Stimulated activated CD8-positive, alpha-beta memory T cell treated with anti-CD3 and anti-CD28 coated beads, Interleukin-15, amount 100 ng/mL, for 24 hours (primary cell): ENCODE measurements around the gene TTC28.

Source experiments
- DNase-seq: peaks from one replicate; pipeline ENCODE4 v3.0.0-alpha.2; 2020; ENCODE audit warnings: low read depth

Gene TTC28

DNA sequence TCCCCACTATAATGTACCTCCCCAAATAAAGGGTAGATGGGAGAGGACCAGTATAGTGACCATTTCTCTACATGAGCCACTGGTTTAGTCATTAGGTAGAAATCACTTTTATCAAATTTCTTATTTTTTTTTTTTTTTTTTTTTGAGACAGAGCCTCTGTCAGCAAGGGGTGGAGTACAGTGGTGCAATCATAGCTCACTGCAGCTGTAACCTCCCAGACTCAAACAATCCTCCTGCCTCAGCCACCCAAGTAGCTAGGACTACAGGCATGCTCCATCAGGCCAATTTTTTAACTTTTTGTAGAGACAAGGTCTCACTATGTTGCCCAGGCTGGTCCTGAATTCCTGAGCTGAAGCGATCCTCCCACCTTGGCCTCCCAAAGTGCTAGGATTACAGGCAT, 322.4 kb downstream of the TTC28 start:
- DNase-seq = no peak

DNA sequence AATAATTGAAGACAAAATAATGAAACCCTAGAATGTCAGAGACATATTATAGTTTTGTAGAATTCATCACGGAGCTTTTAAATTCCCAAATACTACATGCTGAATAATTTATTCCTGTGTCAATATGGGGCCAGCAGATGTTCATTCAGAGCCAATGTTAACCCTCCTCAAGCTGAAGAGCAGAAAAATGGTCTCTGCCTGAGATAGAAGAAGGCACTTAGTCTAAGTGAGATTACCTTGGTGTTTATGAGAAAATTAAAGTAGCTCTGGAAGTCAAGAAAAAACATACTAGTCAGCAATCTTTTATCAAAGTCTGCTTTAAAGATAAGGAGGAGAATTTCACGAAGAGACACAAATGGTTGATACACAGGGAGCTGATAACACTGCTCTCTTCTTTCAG, 328.2 kb downstream of the TTC28 start:
- DNase-seq = no peak

DNA sequence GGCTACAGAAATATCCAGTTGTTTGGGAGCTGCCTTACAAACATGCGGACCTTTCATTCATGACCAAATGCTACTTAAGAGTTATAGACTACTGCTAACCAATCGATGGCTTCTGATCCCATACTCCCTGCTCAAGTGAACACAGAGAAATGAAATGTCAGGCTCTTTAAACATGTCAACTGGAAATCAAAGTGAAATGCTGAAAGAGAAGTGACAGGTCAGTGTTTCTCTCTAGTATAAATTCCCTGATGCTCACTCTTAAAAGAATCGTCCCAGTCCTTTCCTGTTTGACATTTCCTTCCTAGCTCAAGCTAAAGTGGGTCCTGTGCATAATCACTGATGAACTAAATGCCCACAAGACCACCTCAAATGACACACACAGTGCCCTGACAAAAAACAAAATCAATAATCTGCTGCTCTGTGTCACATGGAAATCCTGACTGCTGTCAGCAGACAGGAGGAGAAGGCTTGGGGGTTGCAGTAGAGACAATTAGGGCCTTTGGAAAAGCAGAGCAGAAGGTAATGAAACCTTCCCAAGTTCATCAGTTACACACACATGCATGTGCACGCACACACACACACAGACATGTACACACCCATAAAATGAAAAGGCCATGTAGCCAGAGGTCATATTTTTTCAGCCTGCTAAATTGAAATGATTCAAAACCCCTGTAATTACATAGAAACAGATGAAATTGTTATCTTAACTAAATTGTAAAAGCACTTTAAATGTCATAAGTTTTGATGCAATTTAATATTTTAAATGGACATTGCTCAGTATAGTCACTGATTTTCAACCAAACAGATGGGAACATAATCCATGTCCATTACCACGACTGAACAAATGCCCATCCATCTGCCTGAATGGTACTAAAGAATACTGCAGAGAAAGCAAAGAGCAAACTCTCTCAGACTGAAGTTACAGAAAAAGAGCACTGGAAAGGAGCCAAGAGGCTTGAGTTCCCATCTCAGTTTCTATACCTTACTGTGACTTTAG, 330.7 kb downstream of the TTC28 start:
- DNase-seq = no peak

DNA sequence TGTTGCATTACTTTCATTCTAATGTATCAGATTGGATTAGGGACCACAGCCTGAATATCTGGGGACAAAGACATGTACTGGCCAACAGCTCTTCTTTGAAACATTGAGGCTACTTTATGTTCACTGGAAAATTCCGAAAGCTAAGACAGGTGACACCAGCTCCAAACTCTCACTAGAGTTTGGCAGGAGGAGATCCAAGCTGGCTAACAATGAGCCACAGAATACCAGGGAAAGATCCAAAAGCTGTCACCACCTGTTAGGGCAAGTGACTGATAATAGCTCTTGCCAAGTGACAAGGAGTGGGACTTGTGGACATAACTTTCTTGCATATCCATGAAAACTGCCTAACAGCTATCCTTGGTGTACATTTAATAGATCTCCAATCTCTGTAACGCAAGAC, 333.3 kb downstream of the TTC28 start:
- DNase-seq = no peak

DNA sequence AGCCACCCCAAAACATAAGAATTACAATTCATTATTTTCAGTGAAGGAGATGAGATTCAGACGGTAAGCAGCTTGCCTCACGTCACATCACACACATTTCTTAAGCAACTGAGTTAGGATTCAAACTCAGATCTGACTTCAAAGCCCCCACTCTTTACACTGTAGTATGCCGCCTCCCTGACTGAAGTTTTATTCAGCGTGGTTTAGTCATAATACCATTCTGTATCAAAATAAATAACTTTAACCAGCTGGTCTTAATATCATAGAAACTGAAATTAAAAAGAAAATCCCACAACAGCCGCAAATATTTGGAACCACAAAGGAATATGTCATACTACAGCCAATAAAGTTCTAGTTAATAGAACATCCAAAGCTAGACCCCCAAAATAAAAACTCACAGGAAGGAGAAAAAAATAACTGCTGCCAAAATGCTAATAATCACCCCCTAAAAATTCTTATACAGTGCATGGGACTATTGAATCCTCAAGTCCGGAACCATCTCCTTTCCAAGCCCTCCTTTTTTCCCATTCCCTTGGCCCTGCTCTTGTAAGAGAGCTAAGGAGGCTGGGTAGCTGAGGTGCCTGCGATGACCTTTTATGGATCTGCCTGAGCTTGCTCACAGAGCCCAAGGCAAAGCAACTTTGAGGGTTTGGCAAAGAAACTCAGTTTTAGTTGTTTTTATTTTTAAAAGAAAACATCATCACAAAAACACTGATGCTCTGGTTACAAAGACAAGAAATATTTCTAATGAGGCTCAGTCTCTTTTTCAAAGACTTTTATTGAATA, 334.5 kb downstream of the TTC28 start:
- DNase-seq = no peak

DNA sequence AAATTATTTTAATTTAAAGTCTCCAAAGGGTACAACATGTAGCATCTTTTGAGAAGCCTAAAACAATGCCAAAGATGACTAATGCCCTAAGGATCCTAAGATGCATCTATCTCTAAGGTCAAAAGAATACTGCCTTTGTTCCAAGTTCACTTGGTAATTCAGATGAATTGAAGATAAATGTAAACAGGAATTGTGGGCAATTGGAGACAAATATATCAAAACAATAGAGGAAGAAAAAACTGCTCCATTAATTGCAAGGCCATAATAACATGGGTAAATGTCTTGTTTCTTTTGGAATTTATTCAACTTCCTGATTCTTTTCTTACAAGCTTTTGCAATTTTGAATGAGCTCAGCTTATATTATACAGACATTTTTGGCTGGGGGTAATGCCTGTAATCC, 338.6 kb downstream of the TTC28 start:
- DNase-seq = no peak

DNA sequence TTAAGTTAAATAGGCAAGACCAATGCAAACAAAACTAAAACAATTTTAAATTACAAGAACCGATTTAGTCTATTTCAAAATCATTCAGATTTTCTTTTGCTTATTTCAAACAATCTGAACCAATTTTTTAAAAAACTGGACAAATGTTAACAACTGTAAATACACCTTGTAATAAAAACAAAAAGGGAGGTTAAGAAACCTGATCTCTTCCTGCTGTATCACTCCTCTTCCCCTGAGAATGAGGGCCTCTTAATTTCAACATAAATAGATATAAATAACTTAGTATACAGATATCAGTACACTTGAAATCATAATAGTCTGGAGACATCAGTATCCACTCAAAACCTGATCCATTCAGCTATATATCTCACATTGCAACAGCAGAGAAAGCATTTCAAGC, 346.6 kb downstream of the TTC28 start:
- DNase-seq = no peak

DNA sequence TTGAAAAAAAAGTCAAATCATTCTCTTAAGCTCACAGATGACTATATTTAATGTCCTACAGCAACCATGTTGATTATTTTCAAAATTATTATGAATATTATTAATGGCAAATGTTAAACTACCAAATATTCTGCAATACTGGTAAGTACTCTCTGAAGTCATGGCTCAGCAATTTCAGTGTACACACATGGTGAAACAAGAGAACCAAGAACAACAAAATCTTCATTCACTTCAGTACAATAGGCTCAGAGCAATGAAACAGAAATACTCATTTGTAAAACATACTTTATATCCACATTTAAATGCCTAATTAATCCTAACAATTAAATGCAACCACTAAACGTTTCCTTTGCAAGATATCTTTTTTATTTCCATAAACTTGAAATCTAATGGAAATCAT, 347.2 kb downstream of the TTC28 start:
- DNase-seq = no peak

DNA sequence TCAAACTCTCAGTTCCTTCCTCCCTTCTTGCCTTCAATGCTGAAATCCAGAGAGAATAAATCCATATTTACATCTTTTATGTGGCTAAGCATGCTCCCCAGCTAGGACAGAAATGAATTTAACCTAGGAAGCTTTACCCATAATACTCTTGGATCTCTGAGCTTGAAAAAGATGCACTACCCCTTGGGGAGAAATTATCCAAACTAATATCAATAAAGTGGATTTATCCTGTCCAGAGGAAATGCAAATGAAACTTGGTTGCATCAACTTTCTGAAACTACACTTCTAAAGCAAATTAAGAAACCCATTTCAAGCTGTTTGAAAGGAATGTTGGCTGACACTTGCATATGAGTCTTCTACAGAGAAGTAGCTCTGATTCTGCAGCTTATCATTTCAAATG, 347.9 kb downstream of the TTC28 start:
- no peak for DNase-seq

DNA sequence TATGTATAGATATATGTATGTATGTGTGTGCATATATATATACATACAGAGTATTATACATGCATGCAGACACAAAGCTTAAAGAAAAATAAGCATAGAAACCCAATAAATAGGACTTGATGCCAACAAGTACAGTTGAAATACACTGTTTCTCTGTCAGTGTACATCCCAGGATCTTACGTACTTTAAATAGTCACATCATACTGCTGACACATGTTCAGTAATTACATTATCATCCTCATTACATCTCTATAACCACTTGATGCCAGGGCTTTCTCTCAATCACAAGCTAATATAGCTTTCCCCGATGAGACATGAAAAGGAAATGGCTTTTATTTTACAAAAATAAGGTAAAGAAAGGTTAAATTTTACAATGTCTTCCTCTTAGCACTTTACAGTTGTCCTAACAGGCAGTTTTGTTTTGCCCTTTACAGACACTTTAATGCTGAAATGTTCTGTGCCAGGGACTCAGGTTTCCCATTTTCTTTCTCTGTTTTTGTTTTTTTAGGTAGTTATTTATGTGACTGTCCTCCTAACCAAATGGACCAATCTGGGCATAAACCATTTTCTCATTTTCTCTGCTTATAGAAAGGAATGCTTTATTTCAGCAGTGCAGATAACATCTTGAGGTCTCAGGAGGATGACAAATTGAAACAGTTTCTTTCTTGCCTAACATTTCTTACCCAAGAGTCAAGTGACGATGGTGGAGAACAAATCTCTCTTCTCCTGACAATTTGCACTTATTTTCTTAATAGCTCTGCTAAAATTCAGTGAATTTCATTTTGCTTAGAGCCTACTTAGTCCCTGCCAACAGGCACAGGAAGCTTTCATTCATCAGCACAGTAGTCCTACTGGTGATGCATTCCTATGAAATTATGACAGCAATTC, 350.2 kb downstream of the TTC28 start:
- no peak for DNase-seq

DNA sequence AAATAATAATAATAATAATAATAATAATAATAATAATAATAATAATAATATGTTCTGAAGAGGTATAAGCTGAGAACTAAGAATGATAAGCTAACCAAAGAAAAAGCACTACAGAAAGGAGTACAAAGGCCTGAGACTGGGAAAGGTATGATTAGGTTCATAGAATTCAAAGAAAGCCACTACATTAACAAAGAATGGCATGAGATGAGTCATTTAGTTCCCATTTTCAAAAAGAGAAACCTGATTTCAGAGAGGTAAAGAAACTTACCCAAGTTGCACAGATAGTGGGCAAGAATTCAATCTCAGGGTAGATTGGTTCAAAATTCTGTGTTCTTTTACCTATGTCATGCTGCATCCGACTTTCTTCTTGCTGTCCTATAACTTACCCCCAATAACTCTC, 350.9 kb downstream of the TTC28 start:
- DNase-seq = no peak

DNA sequence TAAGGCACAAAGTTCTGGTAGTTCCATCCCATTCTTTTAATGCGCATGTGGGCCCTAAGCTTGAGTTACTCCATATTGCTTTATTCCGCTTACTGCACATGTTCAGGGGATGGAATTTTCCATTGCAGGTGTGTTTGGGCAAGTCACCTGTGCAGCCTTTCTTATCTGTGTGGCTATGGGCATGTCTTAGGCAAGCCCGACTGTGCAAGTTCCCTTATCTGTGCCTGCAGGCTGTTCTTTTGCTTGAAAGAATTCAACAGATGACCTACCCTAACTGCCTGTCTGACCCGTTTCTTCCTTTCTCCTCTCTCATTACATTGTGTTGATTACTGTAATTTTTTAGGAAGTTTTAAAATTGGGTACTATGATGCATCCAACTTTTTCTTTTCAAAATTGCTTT, 363.6 kb downstream of the TTC28 start:
- no peak for DNase-seq

DNA sequence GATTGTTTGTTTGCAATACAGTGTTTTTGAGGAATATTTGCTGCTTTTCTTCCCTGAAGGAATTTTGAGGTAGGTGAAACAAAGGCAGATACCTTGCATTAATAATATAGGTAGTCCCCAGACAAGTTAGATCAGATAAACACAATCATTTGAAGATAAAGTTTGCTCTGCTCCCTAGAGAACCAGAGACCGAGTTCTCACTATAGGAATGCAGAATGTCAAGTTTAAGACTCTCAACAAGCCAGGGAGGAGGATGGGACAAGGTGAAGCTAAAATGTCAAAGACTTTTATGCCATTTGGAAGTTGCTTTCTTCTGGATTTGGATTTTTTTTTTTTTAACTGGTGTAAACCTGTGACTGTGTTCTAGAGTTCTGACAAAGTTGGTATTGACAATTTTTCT, 364.7 kb downstream of the TTC28 start:
- DNase-seq = no peak

DNA sequence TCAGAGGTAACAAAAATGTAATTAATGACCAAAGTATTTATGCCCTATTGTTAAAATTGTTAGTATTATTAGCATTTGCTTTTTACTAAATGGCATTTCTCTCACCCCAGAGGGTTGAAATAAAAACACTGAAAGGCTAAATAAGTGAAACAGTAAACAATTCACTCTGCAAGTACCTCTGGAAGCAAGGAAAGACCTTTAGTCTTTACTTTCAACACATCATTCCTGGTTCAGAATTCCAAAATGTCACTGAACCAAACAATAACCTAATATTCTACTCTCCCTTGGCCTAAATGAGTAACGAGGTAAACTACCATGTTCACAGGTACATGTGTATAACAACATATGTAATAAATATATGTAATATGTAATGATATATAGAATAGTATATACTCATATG, 369.3 kb downstream of the TTC28 start:
- DNase-seq = no peak

DNA sequence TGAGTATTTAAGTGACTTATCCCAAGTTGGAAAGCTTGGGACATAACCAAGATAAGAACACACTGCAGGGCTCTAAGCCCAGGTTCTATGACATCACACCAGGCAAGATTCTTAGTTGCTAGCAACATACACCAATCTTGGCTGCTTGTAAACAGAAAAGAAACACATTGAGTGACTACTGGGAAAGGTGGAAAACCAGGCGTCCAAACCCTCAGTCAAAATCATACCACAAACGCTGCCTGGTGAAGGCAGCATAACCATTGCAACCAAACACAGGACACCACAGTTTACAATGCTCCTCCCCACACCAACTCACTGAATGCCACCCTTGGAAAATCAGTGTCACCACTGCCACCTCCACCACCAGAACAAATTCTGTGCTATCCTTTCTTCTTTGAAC, 379.9 kb downstream of the TTC28 start:
- no peak for DNase-seq

DNA sequence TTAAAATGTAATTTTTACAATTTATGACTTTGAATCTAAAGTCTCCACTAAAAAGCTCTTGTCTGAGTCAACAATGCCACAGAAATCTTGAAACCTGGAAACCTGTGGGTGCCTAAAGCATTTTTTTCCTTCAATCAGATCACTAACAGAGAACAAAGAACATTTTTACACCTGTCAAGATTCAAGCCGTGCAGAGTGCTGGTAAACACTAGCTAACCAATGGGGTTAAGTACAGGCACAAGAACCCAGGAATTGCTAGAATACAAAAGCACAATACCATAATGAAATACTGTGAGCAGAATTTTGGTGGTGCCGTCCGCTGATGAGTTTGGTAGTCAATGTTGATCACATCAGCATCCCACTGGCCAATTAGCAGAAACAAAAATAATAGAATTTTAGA, 380.3 kb downstream of the TTC28 start:
- DNase-seq = no peak

DNA sequence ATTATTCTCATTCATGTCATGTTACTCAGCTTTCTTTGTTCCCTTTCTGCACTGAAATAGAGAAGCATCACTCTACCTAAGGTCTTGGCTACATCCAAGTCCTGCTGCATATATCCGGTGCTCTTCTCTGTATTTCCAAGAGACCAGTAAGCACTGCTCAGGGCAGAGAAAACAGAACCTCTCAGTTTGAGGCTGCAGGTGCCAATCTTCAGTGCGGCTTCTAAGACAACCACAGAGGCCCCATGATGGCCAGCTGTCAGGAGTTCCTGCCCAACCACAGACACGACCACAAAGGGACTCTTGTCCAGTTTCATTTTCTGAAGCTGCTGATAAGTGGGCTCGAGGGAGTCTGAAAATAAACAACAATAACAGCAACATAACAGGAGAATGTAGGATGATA, 382.1 kb downstream of the TTC28 start:
- no peak for DNase-seq

DNA sequence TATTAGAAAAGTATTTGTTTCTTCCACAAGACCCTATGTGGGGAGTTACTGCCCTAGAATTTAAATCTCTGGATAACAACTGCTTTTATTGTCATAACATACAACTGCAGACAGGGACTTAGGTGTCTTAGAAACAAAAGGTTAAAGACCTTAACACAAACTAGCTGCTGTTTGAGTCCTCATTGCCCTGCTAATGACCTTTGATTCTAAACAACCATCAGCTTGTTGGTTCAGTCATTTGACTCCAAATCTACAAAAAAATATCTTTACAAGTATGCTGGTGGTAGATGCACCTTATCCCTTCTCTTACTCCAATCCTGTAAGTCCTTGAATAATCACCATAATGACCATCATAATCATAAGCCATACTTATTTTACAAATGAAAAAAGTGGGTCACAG, 383.2 kb downstream of the TTC28 start:
- DNase-seq = no peak

DNA sequence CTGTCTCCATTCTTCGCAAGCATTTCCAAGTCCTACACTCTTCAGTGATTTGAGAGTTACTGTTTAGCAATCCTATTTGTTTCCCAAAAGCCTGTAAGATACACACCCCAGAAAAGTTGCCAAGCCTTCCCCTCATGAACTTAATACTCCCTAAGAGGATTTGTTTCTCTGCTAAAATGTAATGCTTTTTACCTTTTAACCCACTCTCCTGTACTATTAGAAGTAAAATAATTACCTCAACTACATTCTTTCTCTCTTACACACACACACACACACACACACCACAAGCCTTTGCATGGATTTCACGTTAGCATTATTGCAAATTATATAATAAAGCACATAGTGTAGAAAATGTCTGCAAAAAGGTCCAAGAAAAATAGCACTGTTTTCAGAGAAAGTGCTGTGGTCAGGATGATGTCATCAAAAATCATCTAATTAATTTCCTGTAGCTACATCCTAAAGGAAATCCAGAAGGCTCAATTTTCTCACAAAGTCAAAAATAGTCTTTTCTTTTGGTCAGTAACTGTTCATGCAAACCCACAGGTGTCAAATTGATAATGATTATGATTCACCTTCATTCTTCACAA, 396.5 kb downstream of the TTC28 start:
- no peak for DNase-seq

DNA sequence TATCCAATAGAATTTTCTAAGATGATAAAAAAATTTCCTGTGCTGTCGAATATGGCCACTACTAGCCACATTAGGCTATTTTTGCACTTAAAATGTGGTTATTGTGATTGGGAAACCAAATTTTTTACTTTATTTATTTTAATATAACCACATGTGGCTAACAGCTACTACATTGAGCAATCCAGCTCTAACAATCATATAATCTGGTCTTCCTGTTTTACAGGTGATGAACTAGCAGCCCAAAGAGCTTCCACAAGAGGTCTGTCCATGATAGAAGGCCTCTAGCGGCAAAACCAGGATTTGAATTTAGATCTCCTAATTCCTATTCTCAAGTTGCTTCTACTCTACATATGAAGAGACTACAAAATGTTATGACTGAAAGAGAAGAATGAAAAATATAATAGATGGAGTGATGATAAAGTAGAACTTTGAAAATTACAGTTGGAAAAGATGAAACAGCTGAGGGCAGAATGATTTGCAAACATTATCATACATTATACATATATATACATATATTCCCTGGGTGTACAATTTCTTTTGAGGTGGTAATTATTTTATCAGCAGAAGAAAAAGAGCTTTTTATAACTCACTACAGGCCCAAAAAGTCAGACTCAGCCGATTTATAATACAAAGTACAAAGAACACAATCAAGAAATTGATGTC, 397.1 kb downstream of the TTC28 start:
- DNase-seq = no peak

DNA sequence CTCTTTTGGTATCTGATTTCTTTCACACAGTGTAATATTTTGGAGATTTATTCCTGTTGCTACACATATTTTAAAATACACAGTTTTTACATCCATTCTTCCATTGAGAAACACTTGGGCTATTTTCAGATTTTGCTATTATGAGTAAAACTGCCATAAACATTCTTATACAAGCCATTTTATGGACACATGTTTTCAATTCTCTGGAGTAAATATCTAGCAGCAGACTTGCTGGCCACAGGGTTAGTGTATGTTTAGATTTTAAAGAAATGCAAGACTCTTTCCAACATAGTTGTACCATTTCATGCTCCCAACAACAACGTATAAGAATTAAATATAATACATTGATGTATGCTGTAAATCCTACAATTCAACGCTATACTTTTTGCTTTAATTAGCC, 399.8 kb downstream of the TTC28 start:
- DNase-seq = no peak
